Naive B cell (primary cell): ENCODE data around the gene DOC2A. TPM values are rescaled to one million over a fixed set of nuclear protein-coding genes. Genes with fewer than 3 reads are reported as not detected.

ENCODE experiments used
- ATAC-seq, 2 donors: fragments of 150-1000 bp; cut with Tn5 transposase; 2 replicates each; pipeline ENCODE4 v1.10.0; 2021; ENCODE audit warnings: low read depth in 2 of 2, mild to moderate bottlenecking in 2 of 2, moderate library complexity in 2 of 2
- DNase-seq: peaks from one replicate; pipeline ENCODE4 v3.0.0; 2022
- H3K27ac Mint-ChIP-seq, 6 donors: one replicate each; pipeline ENCODE4 v1.8.0; 2020 to 2022; ENCODE audit warnings: mild to moderate bottlenecking in 6 of 6, mixed read lengths in 6 of 6, moderate library complexity in 5 of 6, inconsistent platforms in 2 of 6
- H3K27me3 Mint-ChIP-seq, 3 donors: one replicate each; pipeline ENCODE4 v1.8.0; 2021 to 2022; ENCODE audit warnings: mixed read lengths in 3 of 3, mild to moderate bottlenecking in 1 of 3
- H3K36me3 Mint-ChIP-seq, 2 donors: one replicate each; pipeline ENCODE4 v1.8.0; 2020 to 2022; ENCODE audit warnings: mixed read lengths in 2 of 2, inconsistent platforms in 1 of 2, mild to moderate bottlenecking in 1 of 2
- H3K4me1 Mint-ChIP-seq, 3 donors: one replicate each; pipeline ENCODE4 v1.8.0; 2020 to 2022; ENCODE audit warnings: mixed read lengths in 3 of 3, inconsistent platforms in 1 of 3, mild to moderate bottlenecking in 1 of 3, moderate library complexity in 1 of 3
- H3K4me3 Mint-ChIP-seq, 8 donors: one replicate each; pipeline ENCODE4 v1.8.0; 2020 to 2022; ENCODE audit warnings: mild to moderate bottlenecking in 8 of 8, mixed read lengths in 8 of 8, moderate library complexity in 8 of 8, inconsistent platforms in 2 of 8
- H3K9me3 Mint-ChIP-seq, 7 donors: one replicate each; pipeline ENCODE4 v1.8.0; 2020 to 2022; ENCODE audit warnings: mixed read lengths in 7 of 7, mild to moderate bottlenecking in 5 of 7, inconsistent platforms in 2 of 7, moderate library complexity in 1 of 7
- polyA plus RNA-seq, 6 donors: library from polyadenylated mRNA; unstranded; fragments of 300-500 nt; fragmentation: Illumina TruSeq; gene quantifications; one replicate each; pipeline ENCODE4 v1.2.3, GENCODE V29; 2021; ENCODE audit warnings: low read depth in 6 of 6

DOC2A gene
- polyA plus RNA-seq, 6 donors from 2014 or later, result not detected

GRCh38 chr16:29986931-29987330 lies 23.9 kb downstream of the DOC2A start:
- Mint-ChIP-seq H3K9me3 (no peaks in the 10 kb centered on the region), H3K4me1 (peaks cover 0 to 12% (median 11%) of the 10 kb centered on the region in 3 donors), H3K27ac (peak overlapping the region in 1 of 6 donors; percentile 1), H3K27me3 (no peaks in the 10 kb centered on the region), H3K36me3 (peaks cover 4 to 30% of the 10 kb centered on the region in 2 donors), H3K4me3 (no peak overlapping the region)
- no peak for ATAC-seq
- DNase-seq, result no peak

GRCh38 chr16:29986231-29986630 lies 24.6 kb downstream of the DOC2A start:
- ATAC-seq (no peak), DNase-seq (no peak)
- no peaks in the 10 kb centered on the region for H3K27me3 Mint-ChIP-seq
- no peak overlapping the region for H3K4me3 Mint-ChIP-seq
- peak overlapping the region in 3 of 6 donors; percentile 1 to 38 (median 26) for H3K27ac Mint-ChIP-seq
- peaks cover 4 to 30% of the 10 kb centered on the region in 2 donors for H3K36me3 Mint-ChIP-seq
- H3K4me1 Mint-ChIP-seq, result peaks cover 0 to 12% (median 11%) of the 10 kb centered on the region in 3 donors
- no peaks in the 10 kb centered on the region for H3K9me3 Mint-ChIP-seq

- Mint-ChIP-seq H3K27me3 (no peaks in the 10 kb centered on the region), H3K36me3 (peaks cover 4 to 30% of the 10 kb centered on the region in 2 donors), H3K27ac (no peak overlapping the region), H3K4me3 (no peak overlapping the region), H3K9me3 (no peaks in the 10 kb centered on the region), H3K4me1 (peaks cover 0 to 12% (median 11%) of the 10 kb centered on the region in 3 donors)
- ATAC-seq (no peak), DNase-seq (no peak)
These were observed 25.5 kb downstream of the DOC2A start for GRCh38 chr16:29985271-29985811.

- no peak overlapping the region for H3K27ac Mint-ChIP-seq
- no peak overlapping the region for H3K4me3 Mint-ChIP-seq
- peaks cover 0 to 12% (median 11%) of the 10 kb centered on the region in 3 donors for H3K4me1 Mint-ChIP-seq
- no peak for ATAC-seq
- no peak for DNase-seq
- H3K9me3 Mint-ChIP-seq, result no peaks in the 10 kb centered on the region
- peaks cover 4 to 31% of the 10 kb centered on the region in 2 donors for H3K36me3 Mint-ChIP-seq
- H3K27me3 Mint-ChIP-seq, result no peaks in the 10 kb centered on the region
These were observed 26.1 kb downstream of the DOC2A start for GRCh38 chr16:29984764-29985147.

GRCh38 chr16:29984137-29984763 lies 26.6 kb downstream of the DOC2A start:
- DNase-seq, result no peak
- Mint-ChIP-seq H3K4me1 (peaks cover 0 to 17% (median 10%) of the 10 kb centered on the region in 3 donors), H3K4me3 (no peak overlapping the region), H3K9me3 (no peaks in the 10 kb centered on the region), H3K27ac (no peak overlapping the region), H3K36me3 (peaks cover 4 to 36% of the 10 kb centered on the region in 2 donors), H3K27me3 (no peaks in the 10 kb centered on the region)
- no peak for ATAC-seq

GRCh38 chr16:29983420-29984136 lies 27.2 kb downstream of the DOC2A start:
- Mint-ChIP-seq H3K27me3 (no peaks in the 10 kb centered on the region), H3K36me3 (peaks cover 4 to 42% of the 10 kb centered on the region in 2 donors), H3K27ac (no peak overlapping the region), H3K9me3 (no peaks in the 10 kb centered on the region), H3K4me3 (no peak overlapping the region), H3K4me1 (peaks cover 0 to 21% (median 7%) of the 10 kb centered on the region in 3 donors)
- DNase-seq (no peak), ATAC-seq (no peak)

GRCh38 chr16:29982560-29983419 lies 28.0 kb downstream of the DOC2A start:
- Mint-ChIP-seq H3K27ac (peak overlapping the region in 1 of 6 donors; percentile 64), H3K27me3 (no peaks in the 10 kb centered on the region), H3K4me3 (no peak overlapping the region), H3K9me3 (no peaks in the 10 kb centered on the region), H3K36me3 (peaks cover 4 to 35% of the 10 kb centered on the region in 2 donors), H3K4me1 (peaks cover 0 to 19% (median 5%) of the 10 kb centered on the region in 3 donors)
- DNase-seq (no peak), ATAC-seq (no peak)

GRCh38 chr16:29978564-29979270 lies 32.1 kb downstream of the DOC2A start:
- Mint-ChIP-seq H3K27me3 (no peaks in the 10 kb centered on the region), H3K36me3 (peaks cover 4 to 19% of the 10 kb centered on the region in 2 donors), H3K27ac (peak overlapping the region in 2 of 6 donors; percentile 49 to 89), H3K4me3 (no peak overlapping the region), H3K4me1 (peaks cover 27 to 53% (median 29%) of the 10 kb centered on the region in 3 donors), H3K9me3 (no peaks in the 10 kb centered on the region)
- no peak for ATAC-seq
- no peak for DNase-seq

- no peak for ATAC-seq
- Mint-ChIP-seq H3K27ac (peak overlapping the region in 1 of 6 donors; percentile 89), H3K9me3 (no peaks in the 10 kb centered on the region), H3K36me3 (peaks cover 4 to 19% of the 10 kb centered on the region in 2 donors), H3K4me3 (no peak overlapping the region), H3K27me3 (no peaks in the 10 kb centered on the region), H3K4me1 (peaks cover 32 to 56% (median 35%) of the 10 kb centered on the region in 3 donors)
- DNase-seq, result no peak
These were observed 32.7 kb downstream of the DOC2A start for GRCh38 chr16:29978081-29978480.

- Mint-ChIP-seq H3K9me3 (no peaks in the 10 kb centered on the region), H3K27me3 (no peaks in the 10 kb centered on the region), H3K4me3 (peak overlapping the region in 2 of 8 donors; percentile 39 to 86), H3K4me1 (peaks cover 35 to 61% (median 36%) of the 10 kb centered on the region in 3 donors), H3K27ac (peak overlapping the region in 2 of 6 donors; percentile 69 to 73), H3K36me3 (peaks cover 2 to 14% of the 10 kb centered on the region in 2 donors)
- ATAC-seq (no peak), DNase-seq (no peak)
These were observed 33.6 kb downstream of the DOC2A start for GRCh38 chr16:29977063-29977825.

GRCh38 chr16:29975811-29976511 lies 34.9 kb downstream of the DOC2A start:
- H3K4me3 Mint-ChIP-seq, result peak overlapping the region; percentile 24 to 99 (median 93)
- DNase-seq (no peak), ATAC-seq (no peak)
- H3K4me1 Mint-ChIP-seq, result peaks cover 36 to 61% (median 38%) of the 10 kb centered on the region in 3 donors
- no peaks in the 10 kb centered on the region for H3K9me3 Mint-ChIP-seq
- H3K27me3 Mint-ChIP-seq, result no peaks in the 10 kb centered on the region
- H3K27ac Mint-ChIP-seq, result peak overlapping the region in 2 of 6 donors; percentile 31 to 64
- peaks cover 0 to 11% of the 10 kb centered on the region in 2 donors for H3K36me3 Mint-ChIP-seq
